GM18873 (cell line): ENCODE measurements around the gene CPSF3.
"Not testable (repeated sequence)": the region's sequence is repeated elsewhere in the genome, so short reads cannot be mapped to it uniquely, and the experiment has no call there.

Source experiments
- ATAC-seq: cut with Tn5 transposase; IDR thresholded peaks from one replicate; pipeline ENCODE4 v1.9.1; 2021; ENCODE audit warnings: mild to moderate bottlenecking, moderate library complexity, moderate number of reproducible peaks; ENCODE audit not compliant: unreplicated experiment, low FRiP score

Gene CPSF3

GRCh38 chr2:9392898-9393765, 30.3 kb upstream of the CPSF3 start:
- no peak for ATAC-seq

DNA sequence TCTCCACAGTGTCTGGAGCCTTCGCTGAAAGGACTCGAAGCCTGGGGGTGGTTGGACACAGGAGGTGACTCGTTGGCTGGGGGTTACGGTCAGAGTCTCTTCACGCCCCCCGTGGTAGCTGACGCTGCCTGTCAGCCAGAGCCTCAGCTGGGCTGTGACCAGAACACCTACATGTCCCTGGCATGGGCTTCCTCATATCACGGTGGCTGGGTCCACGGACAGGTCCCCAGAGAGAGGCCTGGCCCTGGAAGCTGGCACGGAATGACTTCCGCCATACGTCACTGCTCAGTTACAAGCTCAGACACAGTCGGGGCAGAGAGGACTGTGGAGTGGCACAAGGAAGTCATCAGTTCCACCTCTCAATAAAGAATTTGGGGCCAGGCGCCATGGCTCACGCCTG, 28.6 kb upstream of the CPSF3 start:
- no peak for ATAC-seq

GRCh38 chr2:9397201-9397600, 26.3 kb upstream of the CPSF3 start:
- no peak for ATAC-seq

DNA sequence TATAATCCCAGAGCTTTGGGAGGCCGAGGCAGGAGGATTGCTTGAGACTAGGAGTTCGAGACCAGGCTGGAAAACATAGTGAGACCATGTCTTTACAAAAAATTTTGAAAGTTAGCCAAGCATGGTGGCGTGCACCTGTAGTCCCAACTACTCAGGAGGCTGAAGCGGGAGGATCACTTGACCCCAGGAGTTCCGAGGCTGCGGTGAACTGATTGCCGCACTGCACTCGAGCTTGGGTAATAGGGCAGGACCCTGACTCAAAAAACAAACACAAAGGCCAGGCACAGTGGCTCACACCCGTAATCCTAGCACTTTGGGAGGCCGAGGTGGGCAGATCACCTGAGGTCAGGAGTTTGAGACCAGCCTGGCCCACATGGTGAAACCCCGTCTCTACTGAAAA, 25.2 kb upstream of the CPSF3 start:
- not testable (repeated sequence) for ATAC-seq

DNA sequence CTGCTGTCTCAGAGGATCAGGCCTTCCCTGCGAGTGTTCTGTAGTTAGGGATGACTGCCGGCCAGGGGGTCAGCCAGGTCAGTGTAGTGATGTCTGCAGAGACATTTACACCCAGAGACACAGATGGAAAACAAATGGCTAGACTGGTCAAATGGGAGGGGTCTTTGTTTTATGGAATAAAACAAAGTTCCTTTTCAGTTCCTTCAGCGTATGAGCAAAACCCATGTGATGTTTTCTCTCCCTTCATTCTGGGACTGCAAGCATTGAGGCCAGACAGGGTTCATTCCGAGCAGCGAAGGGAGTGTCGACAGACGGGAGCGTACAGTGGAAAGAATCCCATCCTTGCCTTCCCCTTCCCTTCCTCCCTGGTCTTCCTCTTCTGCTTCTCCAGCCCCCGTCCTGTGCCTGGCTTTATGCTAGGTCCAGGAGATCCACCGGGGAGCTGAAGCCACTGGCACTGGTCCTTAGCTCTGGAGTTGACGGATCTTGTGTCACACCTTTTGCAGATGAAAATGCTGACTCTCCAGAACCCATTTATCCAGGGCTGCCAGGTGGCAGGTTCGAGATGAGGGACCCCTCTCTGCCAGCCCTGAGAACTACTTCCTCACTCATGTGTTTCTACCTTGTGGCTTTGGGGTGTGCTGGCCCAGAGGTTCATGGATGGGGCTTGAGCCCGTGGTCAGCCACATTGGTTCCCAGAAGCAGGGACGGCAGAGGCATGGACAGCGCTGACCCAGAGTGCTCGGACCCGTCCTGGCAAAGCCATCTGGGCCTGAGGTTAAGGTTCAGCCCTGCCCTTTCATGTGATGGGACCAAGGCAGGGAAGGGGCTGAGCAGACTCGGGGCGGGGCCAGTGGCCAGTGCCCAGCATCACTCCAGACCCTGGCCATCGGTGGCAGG, 24.3 kb upstream of the CPSF3 start:
- no peak for ATAC-seq

GRCh38 chr2:9400268-9401058, 23.0 kb upstream of the CPSF3 start:
- no peak for ATAC-seq

- ATAC-seq = no peak
These were observed 22.4 kb upstream of the CPSF3 start for GRCh38 chr2:9401059-9401547.

- ATAC-seq = no peak
These were observed 21.6 kb upstream of the CPSF3 start for GRCh38 chr2:9401646-9402371.

DNA sequence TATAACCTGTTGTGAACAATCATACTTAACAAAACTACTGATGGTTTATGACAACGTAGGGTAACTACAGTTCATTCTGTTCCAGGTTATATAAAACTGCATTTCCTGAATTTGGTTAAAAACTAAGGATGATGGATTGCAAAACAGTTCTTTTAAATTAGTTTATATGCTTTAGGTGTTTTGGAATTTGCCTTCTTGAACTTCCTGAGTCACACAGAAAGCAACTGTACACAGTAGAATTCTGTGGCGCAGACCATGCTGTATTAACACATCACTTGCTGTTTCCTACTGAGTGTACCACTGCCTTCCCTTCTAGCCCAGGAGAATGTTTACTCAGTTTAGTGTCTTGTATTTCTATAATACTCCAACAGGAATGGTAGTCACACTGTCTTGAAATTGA, 19.5 kb upstream of the CPSF3 start:
- no peak for ATAC-seq

DNA sequence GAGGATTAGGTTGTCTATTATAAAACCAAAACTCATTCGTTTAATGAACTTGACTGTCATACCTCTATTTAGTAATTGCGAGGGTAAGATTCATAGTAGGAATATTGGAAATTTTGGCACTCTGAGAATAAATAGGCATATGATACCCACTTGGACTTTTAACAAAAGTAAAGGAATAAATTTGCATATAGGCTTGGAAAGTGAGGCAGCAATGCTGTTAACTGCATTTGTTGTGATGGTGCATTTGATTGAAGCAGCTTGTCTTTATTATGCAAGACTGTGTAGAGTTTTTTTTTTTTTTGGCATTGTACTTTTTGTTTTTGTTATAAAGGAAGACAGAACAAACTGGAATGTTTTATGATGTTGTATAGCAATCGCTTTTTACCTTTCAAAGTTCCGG, 19.0 kb upstream of the CPSF3 start:
- no peak for ATAC-seq

GRCh38 chr2:9405636-9406035, 17.8 kb upstream of the CPSF3 start:
- ATAC-seq = no peak

DNA sequence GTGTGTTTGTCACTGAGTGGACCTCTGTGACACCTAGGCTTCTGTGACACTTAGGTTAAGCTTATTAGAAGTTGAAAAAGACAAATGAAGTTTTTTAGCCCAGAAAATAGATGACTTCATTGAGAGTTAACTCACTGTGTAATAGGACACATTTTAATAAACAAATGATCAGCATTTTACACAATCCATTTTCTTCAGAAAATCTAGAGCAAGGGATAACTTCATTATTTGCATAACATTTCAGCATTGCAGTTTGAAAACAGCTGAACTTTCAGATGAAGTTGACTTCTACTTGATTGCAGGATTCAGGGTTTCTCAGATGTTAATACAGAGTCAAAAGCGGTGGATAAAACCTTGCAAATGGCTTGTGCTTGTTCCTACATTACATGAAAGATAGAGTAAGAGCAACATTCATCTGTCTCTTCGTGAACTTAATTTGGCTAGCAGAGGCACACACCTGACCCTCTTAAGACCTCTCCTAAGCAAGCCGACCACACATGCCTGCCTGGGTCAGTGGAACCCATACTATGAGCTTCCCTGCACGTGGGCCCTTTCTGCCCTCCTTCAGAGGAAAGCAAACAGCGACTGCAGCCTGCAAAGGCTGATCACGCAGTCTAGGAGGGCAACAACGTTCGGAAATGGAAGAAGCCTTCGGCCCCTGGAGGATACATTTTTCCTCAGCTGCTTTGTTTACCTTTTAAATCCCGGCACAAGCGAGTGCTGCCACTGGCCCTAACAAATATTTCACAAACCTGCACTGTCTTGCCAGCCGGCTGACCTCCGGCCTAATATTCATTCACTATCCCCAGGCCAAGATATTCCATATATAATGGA, 16.7 kb upstream of the CPSF3 start:
- ATAC-seq = no peak

GRCh38 chr2:9407363-9407811, 16.1 kb upstream of the CPSF3 start:
- ATAC-seq = no peak

DNA sequence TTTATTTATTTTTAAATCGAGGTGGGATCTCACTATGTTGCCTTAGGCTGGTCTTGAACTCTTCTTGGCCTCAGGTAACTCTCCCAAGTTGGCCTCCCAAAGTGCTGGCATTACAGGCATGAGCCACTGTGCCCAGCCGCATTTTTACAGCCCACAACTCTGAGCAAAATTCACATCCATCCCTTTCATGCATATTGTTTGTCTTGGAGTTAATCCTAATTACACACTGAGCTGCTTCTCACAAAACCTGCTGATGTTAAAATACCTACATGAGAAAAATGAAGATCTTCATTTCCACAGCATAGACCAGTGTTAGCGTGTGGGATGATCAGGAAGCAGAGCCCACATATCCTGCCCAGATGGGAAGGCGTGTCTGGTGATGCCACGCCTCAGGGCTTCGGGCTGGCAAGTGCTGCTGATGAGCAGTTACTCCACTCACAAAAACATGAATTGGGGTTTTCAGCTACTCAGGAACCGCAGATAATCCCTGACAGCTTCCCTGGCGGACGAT, 14.8 kb upstream of the CPSF3 start:
- no peak for ATAC-seq

DNA sequence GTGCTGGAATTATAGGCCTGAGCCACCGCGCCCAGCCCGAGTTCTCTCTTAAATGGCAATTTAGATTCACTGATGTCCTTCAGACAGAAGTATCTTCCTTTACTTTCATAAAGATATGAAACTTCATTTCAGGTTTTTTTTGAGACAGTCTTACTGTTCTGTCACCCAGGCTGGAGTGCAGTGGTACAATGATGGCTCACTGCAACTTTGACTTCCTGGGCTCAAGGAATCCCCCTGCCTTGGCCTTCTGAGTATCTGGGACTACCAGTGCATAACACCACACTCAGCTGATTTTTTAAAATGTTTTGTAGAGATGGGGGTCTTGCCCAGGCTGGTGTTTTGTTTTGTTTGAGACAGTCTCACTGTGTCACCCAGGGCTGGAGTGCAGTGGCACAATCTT, 13.3 kb upstream of the CPSF3 start:
- ATAC-seq = no peak

- ATAC-seq = no peak
These were observed 10.7 kb upstream of the CPSF3 start for GRCh38 chr2:9412781-9413180.

- ATAC-seq = no peak
These were observed 7.8 kb upstream of the CPSF3 start for GRCh38 chr2:9415516-9416169.

DNA sequence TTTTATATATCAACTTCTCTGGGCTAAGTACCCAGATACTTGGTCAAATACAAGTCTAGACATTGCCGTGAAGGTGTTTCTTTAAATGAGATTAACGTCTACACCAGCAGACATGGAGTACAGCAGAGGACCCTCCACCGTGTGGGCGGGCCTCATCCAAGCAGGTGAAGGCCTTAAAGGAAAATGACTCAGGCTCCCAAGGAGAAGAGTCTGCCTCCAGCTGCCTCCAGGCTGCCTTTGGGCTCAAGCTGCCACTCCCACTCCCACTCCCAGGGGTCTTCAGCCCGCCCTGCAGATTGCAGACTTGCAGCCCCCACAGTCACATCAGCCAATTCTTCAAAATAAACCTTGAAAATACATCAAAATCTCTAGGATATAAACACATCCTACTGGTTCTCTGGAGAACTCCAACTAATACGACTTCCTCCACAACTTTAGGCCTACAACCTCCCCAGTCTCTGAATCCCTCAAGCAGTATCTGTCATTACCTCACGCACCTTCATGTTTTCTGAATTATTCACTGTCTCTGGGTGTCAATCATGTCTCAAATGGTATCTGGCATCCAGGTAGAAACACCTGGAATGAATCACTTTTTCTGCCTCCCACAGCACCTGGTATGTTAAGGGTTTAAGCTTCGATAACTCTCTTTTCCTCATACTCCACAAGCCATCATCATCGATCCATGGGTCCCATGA, 7.0 kb upstream of the CPSF3 start:
- ATAC-seq = no peak
